Breast epithelium (tissue), 4 donors: Measurements from ENCODE around the gene KHNYN. TPM values are rescaled to one million over a fixed set of nuclear protein-coding genes. Genes with fewer than 3 reads are reported as not detected.

Experiments
- DNase-seq, 2 donors: peaks; one replicate each; pipeline ENCODE4 v3.0.0-alpha.2; 2019; ENCODE audit warnings: low spot score in 2 of 2
- H3K27ac ChIP-seq, 2 donors: fragments of 200-600 bp; sonication (generic) in 1 of 2; one replicate each; pipeline ENCODE4 v1.5.1; 2016 to 2019; ENCODE audit warnings: mild to moderate bottlenecking in 1 of 2
- H3K27me3 ChIP-seq, 2 donors: fragments of 200-600 bp; sonication (generic) in 1 of 2; one replicate each; pipeline versions ENCODE4 v1.5.1 to v1.6.0; 2017 to 2019; ENCODE audit warnings: control low read depth in 1 of 2, mild to moderate bottlenecking in 1 of 2
- H3K36me3 ChIP-seq: fragments of 200-600 bp; one replicate; pipeline ENCODE4 v1.5.1; 2019
- H3K4me1 ChIP-seq, 2 donors: fragments of 200-600 bp; sonication (generic); one replicate each; pipeline ENCODE4 v1.5.1; 2016 to 2019; ENCODE audit warnings: control low read depth in 1 of 2
- H3K4me3 ChIP-seq, 3 donors: fragments of 200-600 bp; sonication (generic); 1 replicate in 2 of 3; 2 replicates in 1 of 3; pipeline ENCODE4 v1.5.1; 2016 to 2019; ENCODE audit warnings: mild to moderate bottlenecking in 3 of 3, moderate library complexity in 2 of 3
- H3K9me3 ChIP-seq, 2 donors: fragments of 200-600 bp; sonication (generic) in 1 of 2; one replicate each; pipeline ENCODE4 v1.5.1; 2016 to 2019; ENCODE audit warnings: control low read depth in 1 of 2
- CTCF ChIP-seq, 3 donors: fragments of 450-650 bp; IDR thresholded peaks; one replicate each; pipeline ENCODE4 v1.5.1; 2016 to 2017; ENCODE audit warnings: antibody characterized with exemption in 3 of 3, mild to moderate bottlenecking in 3 of 3, moderate library complexity in 3 of 3
- POLR2A ChIP-seq: fragments of 450-650 bp; IDR thresholded peaks from one replicate; pipeline ENCODE4 v1.6.1; 2016; ENCODE audit warnings: antibody characterized with exemption, mild to moderate bottlenecking, moderate library complexity
- POLR2AphosphoS5 ChIP-seq, 3 donors: sonication (generic); formaldehyde crosslinking; IDR thresholded peaks; one replicate each; pipeline ENCODE4 v1.6.1; 2017; ENCODE audit warnings: antibody characterized with exemption in 3 of 3
- intact Hi-C: fragments of 100-400 bp; cut with DNase I; formaldehyde crosslinking; loops from one replicate; pipeline ENCODE4 v1.15.1; 2023; ENCODE audit warnings: low total_unique reads
- total RNA-seq, 3 donors: library from RNA; depleted of rRNA; stranded (reverse); fragments of >200 nt; gene quantifications; one replicate each; pipeline ENCODE4 v1.1.0, GENCODE V29; 2016

The KHNYN gene
- total RNA-seq, 3 donors from 2014 or later: 48.5 to 68.1 (median 63.9) TPM

- no peak overlapping the region for H3K4me3 ChIP-seq
- no peak for DNase-seq
- H3K36me3 ChIP-seq: no peaks in the 10 kb centered on the region
- peaks cover 0 to 17% of the 10 kb centered on the region in 2 donors for H3K4me1 ChIP-seq
- no peaks in the 10 kb centered on the region for H3K9me3 ChIP-seq
- no peak for TF ChIP-seq CTCF (IDR thresholded peaks at IDR 0.05)
- no peak for TF ChIP-seq POLR2AphosphoS5 (IDR thresholded peaks at IDR 0.05)
- TF ChIP-seq POLR2A: no peak
- H3K27ac ChIP-seq: peak overlapping the region in 1 of 2 donors; percentile 41
- no peaks in the 10 kb centered on the region for H3K27me3 ChIP-seq
- intact Hi-C loops: no loop called here
Observed at GRCh38 chr14:24439257-24439656, 9.5 kb downstream of the KHNYN start.

- Histone ChIP-seq H3K9me3 (no peaks in the 10 kb centered on the region), H3K36me3 (no peaks in the 10 kb centered on the region), H3K27me3 (no peaks in the 10 kb centered on the region), H3K27ac (peak overlapping the region; percentile 41 to 100), H3K4me1 (peaks cover 0 to 17% of the 10 kb centered on the region in 2 donors), H3K4me3 (no peak overlapping the region)
- no peak for DNase-seq
- TF ChIP-seq POLR2A: no peak
- no peak for TF ChIP-seq POLR2AphosphoS5 (IDR thresholded peaks at IDR 0.05)
- no peak for TF ChIP-seq CTCF (IDR thresholded peaks at IDR 0.05)
- intact Hi-C loops: no loop called here
Observed at GRCh38 chr14:24439830-24440605, 10.3 kb downstream of the KHNYN start.

- intact Hi-C loops: no loop called here
- TF ChIP-seq CTCF (IDR thresholded peaks at IDR 0.05): no peak
- TF ChIP-seq POLR2A: no peak
- TF ChIP-seq POLR2AphosphoS5 (IDR thresholded peaks at IDR 0.05): no peak
- peaks cover 0 to 17% of the 10 kb centered on the region in 2 donors for H3K4me1 ChIP-seq
- no peaks in the 10 kb centered on the region for H3K9me3 ChIP-seq
- H3K4me3 ChIP-seq: no peak overlapping the region
- no peaks in the 10 kb centered on the region for H3K36me3 ChIP-seq
- DNase-seq: no peak
- peak overlapping the region; percentile 99 to 100 for H3K27ac ChIP-seq
- H3K27me3 ChIP-seq: no peaks in the 10 kb centered on the region
Observed at GRCh38 chr14:24440606-24441399, 11.0 kb downstream of the KHNYN start.

GRCh38 chr14:24441485-24441884 lies 11.7 kb downstream of the KHNYN start:
- no peak for TF ChIP-seq CTCF (IDR thresholded peaks at IDR 0.05)
- no peak for TF ChIP-seq POLR2AphosphoS5 (IDR thresholded peaks at IDR 0.05)
- no peak for TF ChIP-seq POLR2A
- Histone ChIP-seq H3K27ac (peak overlapping the region; percentile 99 to 100), H3K4me3 (peak overlapping the region; percentile 59 to 82 (median 75)), H3K27me3 (no peaks in the 10 kb centered on the region), H3K4me1 (peaks cover 0 to 17% of the 10 kb centered on the region in 2 donors), H3K36me3 (no peaks in the 10 kb centered on the region), H3K9me3 (no peaks in the 10 kb centered on the region)
- intact Hi-C loops: no loop called here
- no peak for DNase-seq

DNA sequence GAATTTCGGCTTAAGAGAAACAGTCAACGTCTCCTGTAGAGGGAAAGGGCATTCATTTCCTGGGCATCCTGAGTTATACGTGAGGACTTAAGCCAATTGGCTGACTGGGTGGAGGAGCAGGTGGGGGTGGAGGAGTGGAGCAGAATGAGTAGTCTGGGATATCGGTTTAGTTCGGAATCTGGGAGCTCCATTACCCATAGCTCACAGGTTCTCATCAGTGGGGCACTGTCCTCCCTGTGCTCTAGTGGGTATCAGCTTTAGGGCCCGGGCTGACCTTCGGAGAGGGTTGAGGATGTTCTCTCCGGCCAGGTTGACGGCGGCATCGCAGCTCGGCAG lies 12.1 kb downstream of the KHNYN start:
- Histone ChIP-seq H3K27me3 (no peaks in the 10 kb centered on the region), H3K4me1 (peaks cover 0 to 17% of the 10 kb centered on the region in 2 donors), H3K9me3 (no peaks in the 10 kb centered on the region), H3K36me3 (no peaks in the 10 kb centered on the region), H3K4me3 (peak overlapping the region; percentile 59 to 82 (median 75)), H3K27ac (peak overlapping the region; percentile 99 to 100)
- intact Hi-C loops: no loop called here
- no peak for DNase-seq
- TF ChIP-seq POLR2AphosphoS5 (IDR thresholded peaks at IDR 0.05) (no peak), POLR2A (no peak), CTCF (IDR thresholded peaks at IDR 0.05) (no peak)
